Astrocyte of the hippocampus (primary cell): Measurements from ENCODE around the gene CCT3.
A peak's percentile ranks its signal among the peaks of the same experiment; 100 is the strongest.
"Not testable (repeated sequence)": the region's sequence is repeated elsewhere in the genome, so short reads cannot be mapped to it uniquely, and the experiment has no call there.

Experiments
- DNase-seq: peaks from one replicate; pipeline ENCODE4 v3.0.0; 2011; ENCODE audit warnings: low read depth, low spot score

CCT3 gene

GRCh38 chr1:156338180-156338976 lies at the start of gene CCT3, which contains the start of gene TSACC:
Gene CCT3 (minus strand): TSS chr1:156338292. CDS start chr1:156338184, 108 bp downstream.
Gene TSACC (plus strand): TSS chr1:156338526. CDS start chr1:156339758, 1,232 bp downstream.
- DNase-seq, result peak; percentile 100

GRCh38 chr1:156387870-156388173 lies 49.7 kb upstream of the CCT3 start:
- no peak for DNase-seq

- no peak for DNase-seq
Observed at GRCh38 chr1:156386949-156387869, 49.1 kb upstream of the CCT3 start.

GRCh38 chr1:156386134-156386901 lies 48.2 kb upstream of the CCT3 start:
- DNase-seq, result no peak

- peak; percentile 71 for DNase-seq
Observed at GRCh38 chr1:156385534-156386031, 47.5 kb upstream of the CCT3 start.

GRCh38 chr1:156384658-156385057 lies 46.6 kb upstream of the CCT3 start:
- DNase-seq, result no peak

GRCh38 chr1:156384007-156384406 lies 45.9 kb upstream of the CCT3 start:
- no peak for DNase-seq

GRCh38 chr1:156383023-156383422 lies 44.9 kb upstream of the CCT3 start:
- peak; percentile 82 for DNase-seq

- DNase-seq, result no peak
Observed at GRCh38 chr1:156382561-156382960, 44.5 kb upstream of the CCT3 start.

- DNase-seq, result no peak
Observed at GRCh38 chr1:156379420-156380165, 41.5 kb upstream of the CCT3 start.

- no peak for DNase-seq
Observed at GRCh38 chr1:156378557-156378956, 40.5 kb upstream of the CCT3 start.

GRCh38 chr1:156376958-156377919 lies 39.1 kb upstream of the CCT3 start:
- DNase-seq, result no peak

- DNase-seq, result no peak
Observed at GRCh38 chr1:156376146-156376545, 38.1 kb upstream of the CCT3 start.

GRCh38 chr1:156373546-156373945 lies 35.5 kb upstream of the CCT3 start:
- DNase-seq, result no peak

- no peak for DNase-seq
Observed at GRCh38 chr1:156372876-156373275, 34.8 kb upstream of the CCT3 start.

GRCh38 chr1:156372265-156372586 lies 34.1 kb upstream of the CCT3 start:
- no peak for DNase-seq

GRCh38 chr1:156371553-156372264 lies 33.6 kb upstream of the CCT3 start:
- DNase-seq, result peak; percentile 23

GRCh38 chr1:156369685-156370286 lies 31.7 kb upstream of the CCT3 start:
- DNase-seq, result not testable (repeated sequence)
